Measurements from ENCODE around the gene NAA20. TPM values are rescaled to one million over a fixed set of nuclear protein-coding genes. Genes with fewer than 3 reads are reported as not detected.

NAA20 gene
- total and polyA plus RNA-seq, 2 of the 4 experiments (the other 2 are of a cell fraction): 35.7 to 58.8 TPM

- BruUV-seq (replicated peaks): no TSS peak
- peaks cover 19% of the 10 kb centered on the region for H3K36me3 ChIP-seq (ENCODE audit: control insufficient read depth, insufficient read depth, low read length)
- ChIA-PET POLR2A (ENCODE audit: unreplicated experiment) (interaction anchor here (0.5 kb wide), 1 partner anchor 15 kb away, joined by 3 read pairs; no protein-coding TSS in a partner anchor), CTCF (no interaction called here)
- H3K4ac ChIP-seq (ENCODE audit: low read depth, low read length): peak overlapping the region; percentile 29
- H3K9ac ChIP-seq (ENCODE audit: low read depth, low read length): no peak overlapping the region
- no peak for ATAC-seq (ENCODE audit: low read depth)
- H4K91ac ChIP-seq (ENCODE audit: insufficient read depth, low read depth, low read length): 0 out of 2 replicates have a peak overlapping the region, but pooled peaks have one; percentile 8
- H2AFZ ChIP-seq (replicated peaks; ENCODE audit: low read length, poor library complexity): no peak overlapping the region
- H3K27ac ChIP-seq (ENCODE audit: insufficient read depth, low read length): peak overlapping the region; percentile 21; the same call in 1 of the 2 replicates
- H2AK9ac ChIP-seq (replicated peaks; ENCODE audit: low read depth, low read length, poor library complexity): no peak overlapping the region
- H3K9me1 ChIP-seq (ENCODE audit: insufficient read depth, low read length): peaks cover 35% of the 10 kb centered on the region
- in situ Hi-C loops (cut with MboI; ENCODE audit: low sequenced_read_pairs): loop anchor here (10.0 kb wide), 1 partner anchor 194 kb away; no protein-coding TSS in a partner anchor
- H3K4me3 ChIP-seq (ENCODE audit: insufficient read depth, low read depth, low read length): no peak overlapping the region
- peak overlapping the region; percentile 26; the same call in 1 of the 2 replicates for H3K18ac ChIP-seq (ENCODE audit: low read depth, low read length)
- H3K4me1 ChIP-seq (ENCODE audit: control insufficient read depth, insufficient read depth, low read length): peaks cover 21% of the 10 kb centered on the region
- H3K14ac ChIP-seq (replicated peaks; ENCODE audit: low read depth, low read length): peak overlapping the region; percentile 53; the same call in 1 of the 2 replicates
- H4K8ac ChIP-seq (ENCODE audit: low read depth in 2 of 2, low read length in 2 of 2): 0 out of 4 replicates have a peak overlapping the region, but pooled peaks of 1 of the 2 experiments have one; percentile 8
- H3K23ac ChIP-seq (ENCODE audit: low read depth, low read length): peak overlapping the region; percentile 93; the same call in 1 of the 2 replicates
- H2BK120ac ChIP-seq (ENCODE audit: low read depth, low read length): peak overlapping the region; percentile 5; the same call in 1 of the 2 replicates
- H4K20me1 ChIP-seq (ENCODE audit: insufficient read depth, low read length): peaks cover 83% of the 10 kb centered on the region
- peaks cover 4 to 60% of the 10 kb centered on the region in 2 experiments; a peak in 3 of 4 replicates for H3K79me1 ChIP-seq (ENCODE audit: low read depth in 1 of 2, low read length in 2 of 2)
- H3K9me3 ChIP-seq (ENCODE audit: control insufficient read depth, insufficient read depth, low read length): no peaks in the 10 kb centered on the region
- WGBS, 2 experiments (ENCODE audit: extremely low coverage in 2 of 2, insufficient read length in 1 of 2): no CpG with 5 or more reads among the region's 6 CpGs
- peak overlapping the region; percentile 76 for H3K4me2 ChIP-seq (ENCODE audit: low read depth, low read length)
- intact Hi-C loops (cut with micrococcal nuclease): loop anchor here (10.0 kb wide), 1 partner anchor 164 kb away; no protein-coding TSS in a partner anchor
- 0 out of 2 replicates have a peak overlapping the region, but pooled peaks have one; percentile 0 for H2BK20ac ChIP-seq (ENCODE audit: low read depth, low read length)
- no peak overlapping the region for H3K56ac ChIP-seq (ENCODE audit: extremely low read depth, insufficient read depth, low read length)
- H3K27me3 ChIP-seq (ENCODE audit: control insufficient read depth, insufficient read depth, low read length): no peaks in the 10 kb centered on the region
- peak overlapping the region; percentile 37; the same call in 1 of the 3 replicates for H2BK15ac ChIP-seq (ENCODE audit: low read depth, low read length)
- H2BK5ac ChIP-seq (ENCODE audit: low read depth, low read length, poor library complexity, severe bottlenecking): peak overlapping the region; percentile 94
- DNase-seq: no peak
- no peak overlapping the region for H4K5ac ChIP-seq (ENCODE audit: low read depth, low read length)
- dilution Hi-C loops (cut with HindIII; ENCODE audit: low sequenced_read_pairs, unreplicated experiment): no loop called here
- TF ChIP-seq RFX5 (IDR thresholded peaks at IDR 0.05; ENCODE audit: low read depth, low read length) (no peak), MXI1 (IDR thresholded peaks at IDR 0.05; ENCODE audit: borderline replicate concordance, low read depth, low read length) (no peak), CHD1 (IDR thresholded peaks at IDR 0.05; ENCODE audit: low read depth, low read length) (no peak), RCOR1 (IDR thresholded peaks at IDR 0.05; ENCODE audit: insufficient replicate concordance, low read length) (no peak), SMC3 (IDR thresholded peaks at IDR 0.05; ENCODE audit: low read depth, low read length) (no peak), MAZ (IDR thresholded peaks at IDR 0.05; ENCODE audit: borderline replicate concordance, low read depth, low read length) (no peak), NFE2L2 (IDR thresholded peaks at IDR 0.05; ENCODE audit: low read depth, low read length) (no peak), CEBPB (IDR thresholded peaks at IDR 0.05; ENCODE audit: low read depth, low read length) (no peak), MAFK (IDR thresholded peaks at IDR 0.05; ENCODE audit: low read depth, low read length) (no peak), ELK1 (IDR thresholded peaks at IDR 0.05; ENCODE audit: borderline replicate concordance, low read depth, low read length) (no peak), CTCF (conservative IDR thresholded peaks at IDR 0.05; ENCODE audit: low read depth, low read length) (no peak)
- H2AK5ac ChIP-seq (ENCODE audit: low read depth, low read length): peak overlapping the region; percentile 25; the same call in 1 of the 2 replicates
These were observed 38.5 kb upstream of the NAA20 start for GRCh38 chr20:19978511-19979210.
